Adrenal gland (tissue), 12 donors: ENCODE results near the gene UCK1. TPM values are rescaled to one million over a fixed set of nuclear protein-coding genes. Genes with fewer than 3 reads are reported as not detected.

Experiments
- DNase-seq, 7 donors: peaks; one replicate each; pipeline ENCODE4 v3.0.0-alpha.2; 2019 to 2020
- H3K27ac ChIP-seq, 5 donors: fragments of 200-600 bp; sonication (generic) in 4 of 5; 1 replicate in 3 of 5; 2 replicates in 2 of 5; pipeline versions ENCODE4 v1.5.1 to v1.8.0; 2016 to 2020; ENCODE audit warnings: mild to moderate bottlenecking in 1 of 5
- H3K27me3 ChIP-seq: fragments of 200-600 bp; 2 replicates; pipeline ENCODE4 v1.8.0; 2021
- H3K36me3 ChIP-seq, 2 donors: fragments of 200-600 bp; replicated peaks in 1 of 2; 1 replicate in 1 of 2; 2 replicates in 1 of 2; pipeline versions ENCODE4 v1.5.1 to v1.8.0; 2018 to 2022
- H3K4me1 ChIP-seq, 2 donors: fragments of 200-600 bp; replicated peaks in 1 of 2; 1 replicate in 1 of 2; 2 replicates in 1 of 2; pipeline versions ENCODE4 v1.5.1 to v1.8.0; 2018 to 2021
- H3K4me3 ChIP-seq, 4 donors: fragments of 200-600 bp; sonication (generic) in 3 of 4; one replicate each; pipeline ENCODE4 v1.5.1; 2016 to 2018
- H3K9me3 ChIP-seq, 3 donors: fragments of 200-600 bp; sonication (generic) in 1 of 3; replicated peaks in 1 of 3; 1 replicate in 2 of 3; 2 replicates in 1 of 3; pipeline versions ENCODE4 v1.5.1 to v1.8.0; 2016 to 2021
- POLR2A ChIP-seq, 2 donors: fragments of 450-650 bp; IDR thresholded peaks; one replicate each; pipeline ENCODE4 v1.6.1; 2017; ENCODE audit warnings: antibody characterized with exemption in 2 of 2, mild to moderate bottlenecking in 2 of 2, moderate library complexity in 1 of 2
- WGBS, 4 donors: extraction: QIAGEN DNeasy Blood & Tissue Kit in 2 of 4; methylation state at CpG; one replicate each; pipeline versions ENCODE4 v1.1.5 to v1.1.7; 2013 to 2017; 5-methylcytosine and 5-hydroxymethylcytosine counted together
- intact Hi-C, 2 donors: fragments of 100-400 bp; cut with DNase I; formaldehyde crosslinking; loops; one replicate each; pipeline versions ENCODE4 v1.14.1 to v1.15.0; 2022 to 2023
- polyA plus RNA-seq, 3 donors: library from polyadenylated mRNA; stranded (reverse); fragments of 200-250 nt in 2 of 3; fragments of 350-450 nt in 1 of 3; fragmentation: Illumina TruSeq in 1 of 3; extraction: RNeasy Lipid Tissue Mini Kit (QIAGEN cat#74804) in 1 of 3; gene quantifications; one replicate each; pipeline ENCODE4 v1.2.3, GENCODE V29; 2013 to 2014
- total RNA-seq, 9 donors: library from RNA; depleted of rRNA in 4 of 9; stranded (reverse); fragments of >200 nt in 4 of 9; fragments of 120-200 nt in 1 of 9; fragmentation: NEBNext Ultra II Directional in 1 of 9; extraction: Animal tissue kit (Norgen Biotek cat#: 25700) in 1 of 9; gene quantifications; one replicate each; pipeline versions ENCODE4 v1.1.0 to v1.2.4, GENCODE V29; 2013 to 2023
- TF ChIP-seq, protein P1 (sequence below), 6 experiments: fragments of 450-650 bp in 4 of 6; fragments of 200-600 bp in 2 of 6; sonication (generic) in 1 of 6; IDR thresholded peaks; 1 replicate in 5 of 6; 2 replicates in 1 of 6; pipeline versions ENCODE4 v1.5.1 to v1.8.0; 2016 to 2021; ENCODE audit warnings: antibody characterized with exemption in 6 of 6, mild to moderate bottlenecking in 2 of 6, moderate library complexity in 1 of 6
- donor health status: healthy with polysubstance abuse.
- donor health status: Bipolar disorder and iron deficiency.
- donor health status: DM: yes; HTN: yes; CAD: no.
- donor health status: DM: no; HTN: no; CAD: no.
- donor health status: DM: no; HTN: no; CAD: no.
- donor health status: DM: yes; HTN: yes; CAD: no.

UCK1 gene
- total and polyA plus RNA-seq, 12 donors: 17.9 to 97.0 (median 34.7) TPM

DNA sequence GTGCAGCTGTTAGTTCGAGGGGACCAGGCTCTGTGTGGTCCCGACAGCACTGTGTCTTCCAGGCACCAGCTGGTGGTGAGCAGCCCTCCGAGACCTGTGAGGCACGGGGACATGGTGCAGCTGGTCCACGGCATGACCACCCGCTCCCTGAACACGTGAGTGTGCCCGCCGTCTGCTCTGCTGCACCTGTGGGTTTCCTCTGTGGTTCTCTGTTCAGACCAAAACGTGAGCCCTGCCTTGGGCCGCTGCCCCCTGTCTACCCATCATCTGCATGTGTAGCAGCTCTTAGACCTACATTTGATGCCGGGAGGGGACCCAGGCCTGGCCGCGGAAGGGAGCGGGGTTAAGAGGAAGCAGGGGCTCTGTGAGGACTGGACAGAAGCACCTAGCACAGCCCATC, 17.9 kb downstream of the UCK1 start:
- H3K4me3 ChIP-seq: no peak overlapping the region
- TF ChIP-seq POLR2A (IDR thresholded peaks at IDR 0.05): no peak
- TF ChIP-seq, protein P1, sequence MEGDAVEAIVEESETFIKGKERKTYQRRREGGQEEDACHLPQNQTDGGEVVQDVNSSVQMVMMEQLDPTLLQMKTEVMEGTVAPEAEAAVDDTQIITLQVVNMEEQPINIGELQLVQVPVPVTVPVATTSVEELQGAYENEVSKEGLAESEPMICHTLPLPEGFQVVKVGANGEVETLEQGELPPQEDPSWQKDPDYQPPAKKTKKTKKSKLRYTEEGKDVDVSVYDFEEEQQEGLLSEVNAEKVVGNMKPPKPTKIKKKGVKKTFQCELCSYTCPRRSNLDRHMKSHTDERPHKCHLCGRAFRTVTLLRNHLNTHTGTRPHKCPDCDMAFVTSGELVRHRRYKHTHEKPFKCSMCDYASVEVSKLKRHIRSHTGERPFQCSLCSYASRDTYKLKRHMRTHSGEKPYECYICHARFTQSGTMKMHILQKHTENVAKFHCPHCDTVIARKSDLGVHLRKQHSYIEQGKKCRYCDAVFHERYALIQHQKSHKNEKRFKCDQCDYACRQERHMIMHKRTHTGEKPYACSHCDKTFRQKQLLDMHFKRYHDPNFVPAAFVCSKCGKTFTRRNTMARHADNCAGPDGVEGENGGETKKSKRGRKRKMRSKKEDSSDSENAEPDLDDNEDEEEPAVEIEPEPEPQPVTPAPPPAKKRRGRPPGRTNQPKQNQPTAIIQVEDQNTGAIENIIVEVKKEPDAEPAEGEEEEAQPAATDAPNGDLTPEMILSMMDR (IDR thresholded peaks at IDR 0.05): no peak
- no peak for DNase-seq
- intact Hi-C loops: no loop called here
- peaks cover 0 to 58% of the 10 kb centered on the region in 2 donors for H3K36me3 ChIP-seq
- H3K27me3 ChIP-seq: no peaks in the 10 kb centered on the region
- 90 to 98% (median 94%) methylated on average over 7 to 15 of the region's 15 CpGs for WGBS, 4 donors
- no peak overlapping the region for H3K27ac ChIP-seq
- no peaks in the 10 kb centered on the region for H3K4me1 ChIP-seq
- no peaks in the 10 kb centered on the region for H3K9me3 ChIP-seq

DNA sequence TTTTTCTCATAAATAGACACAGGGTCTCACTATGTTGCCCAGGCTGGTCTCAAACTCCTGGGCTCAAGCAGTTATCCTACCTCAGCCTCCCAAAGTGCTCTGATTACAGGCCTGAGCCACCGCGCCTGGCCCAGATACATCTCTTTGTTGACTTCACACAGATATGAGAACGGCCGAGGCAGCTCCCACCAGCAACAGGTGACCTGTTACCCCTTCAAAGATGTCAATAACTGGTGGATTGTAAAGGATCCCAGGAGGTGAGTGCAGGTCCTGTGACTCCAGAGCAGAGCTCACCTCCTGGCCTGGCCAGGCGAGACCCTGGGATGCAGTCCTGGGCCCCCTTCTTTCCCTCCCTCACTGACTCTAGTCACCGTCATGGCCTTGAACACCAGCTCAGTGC, 19.2 kb downstream of the UCK1 start:
- intact Hi-C loops: no loop called here
- Histone ChIP-seq H3K4me3 (no peak overlapping the region), H3K9me3 (no peaks in the 10 kb centered on the region), H3K4me1 (no peaks in the 10 kb centered on the region), H3K27ac (no peak overlapping the region), H3K27me3 (no peaks in the 10 kb centered on the region), H3K36me3 (peaks cover 0 to 64% of the 10 kb centered on the region in 2 donors)
- 78 to 91% (median 88%) methylated on average over 5 to 6 of the region's 6 CpGs for WGBS, 4 donors
- DNase-seq: no peak
- TF ChIP-seq POLR2A (IDR thresholded peaks at IDR 0.05): no peak
- TF ChIP-seq, protein P1 (IDR thresholded peaks at IDR 0.05): no peak

- peaks cover 0 to 59% of the 10 kb centered on the region in 2 donors for H3K36me3 ChIP-seq
- no peak for TF ChIP-seq POLR2A (IDR thresholded peaks at IDR 0.05)
- TF ChIP-seq, protein P1 (IDR thresholded peaks at IDR 0.05): no peak
Measured at GRCh38 chr9:131511416-131511815, 19.6 kb downstream of the UCK1 start.

GRCh38 chr9:131505012-131505411, 26.1 kb downstream of the UCK1 start:
- WGBS, 4 donors: 91 to 92% (median 92%) methylated on average over 8 of the region's 8 CpGs
- TF ChIP-seq, protein P1 (IDR thresholded peaks at IDR 0.05): no peak
- no peak for TF ChIP-seq POLR2A (IDR thresholded peaks at IDR 0.05)

More at GRCh38 chr9:131511416-131511815, 19.6 kb downstream of the UCK1 start:
- WGBS, 4 donors: 52 to 76% (median 74%) methylated on average over 7 of the region's 7 CpGs
- DNase-seq: no peak
- H3K4me3 ChIP-seq: no peak overlapping the region
- no peak overlapping the region for H3K27ac ChIP-seq
- H3K9me3 ChIP-seq: no peaks in the 10 kb centered on the region
- no peaks in the 10 kb centered on the region for H3K4me1 ChIP-seq
- intact Hi-C loops: no loop called here
- no peaks in the 10 kb centered on the region for H3K27me3 ChIP-seq

More at GRCh38 chr9:131505012-131505411, 26.1 kb downstream of the UCK1 start:
- Histone ChIP-seq H3K4me3 (no peak overlapping the region), H3K36me3 (peaks cover 0 to 10% of the 10 kb centered on the region in 2 donors), H3K27me3 (no peaks in the 10 kb centered on the region), H3K27ac (no peak overlapping the region), H3K9me3 (no peaks in the 10 kb centered on the region), H3K4me1 (peaks cover 9 to 11% of the 10 kb centered on the region in 2 donors)
- intact Hi-C loops: loop anchor here in 1 of 2 donors (10.0 kb wide), 1 partner anchor 240 kb away; the partner anchor contains the start of gene RAPGEF1
- no peak for DNase-seq
